ENCODE data around the gene CACNA2D3.

The CACNA2D3 gene

GRCh38 chr3:54905261-54905888, 783.0 kb downstream of the CACNA2D3 start:
- Histone ChIP-seq H3K27me3 (ENCODE audit: low read length) (no peaks in the 10 kb centered on the region), H3K9me2 (replicated peaks; ENCODE audit: insufficient read depth, low read length) (no peaks in the 10 kb centered on the region)
- TF ChIP-seq CTCF (IDR thresholded peaks at IDR 0.05; ENCODE audit: insufficient read depth, low read length, poor library complexity, severe bottlenecking) (no peak), EZH2phosphoT487 (conservative IDR thresholded peaks at IDR 0.05; ENCODE audit: low read length) (no peak)

GRCh38 chr3:54905920-54906319, 783.6 kb downstream of the CACNA2D3 start:
- no peak overlapping the region for H2AFZ ChIP-seq (ENCODE audit: low read depth, low read length, severe bottlenecking)

More at GRCh38 chr3:54905261-54905888, 783.0 kb downstream of the CACNA2D3 start:
- Histone ChIP-seq H3K4me3 (ENCODE audit: insufficient read depth, low read length, poor library complexity, severe bottlenecking) (no peak overlapping the region), H3K36me3 (ENCODE audit: low read length) (no peaks in the 10 kb centered on the region), H3K9ac (ENCODE audit: low read length) (no peak overlapping the region), H3K79me2 (ENCODE audit: insufficient read depth, low read length) (no peaks in the 10 kb centered on the region), H3K9me3 (ENCODE audit: insufficient read depth, low read length) (no peaks in the 10 kb centered on the region), H3K4me2 (ENCODE audit: low read depth, low read length, poor library complexity, severe bottlenecking) (no peak overlapping the region), H3F3A (ENCODE audit: insufficient read depth) (no peaks in the 10 kb centered on the region), H3K27ac (ENCODE audit: low read depth, low read length) (no peak overlapping the region), H2AFZ (ENCODE audit: low read depth, low read length, severe bottlenecking) (no peak overlapping the region), H4K20me1 (ENCODE audit: low read depth, low read length) (no peaks in the 10 kb centered on the region)

GRCh38 chr3:54906763-54907162, 784.4 kb downstream of the CACNA2D3 start:
- Histone ChIP-seq H3K79me2 (ENCODE audit: insufficient read depth, low read length) (no peaks in the 10 kb centered on the region), H3K27ac (ENCODE audit: low read depth, low read length) (no peak overlapping the region), H3K9me2 (replicated peaks; ENCODE audit: insufficient read depth, low read length) (no peaks in the 10 kb centered on the region), H3K4me2 (ENCODE audit: low read depth, low read length, poor library complexity, severe bottlenecking) (no peak overlapping the region), H3K9me3 (ENCODE audit: insufficient read depth, low read length) (no peaks in the 10 kb centered on the region), H3K27me3 (ENCODE audit: low read length) (no peaks in the 10 kb centered on the region), H3F3A (ENCODE audit: insufficient read depth) (no peaks in the 10 kb centered on the region), H2AFZ (ENCODE audit: low read depth, low read length, severe bottlenecking) (no peak overlapping the region), H4K20me1 (ENCODE audit: low read depth, low read length) (no peaks in the 10 kb centered on the region), H3K4me3 (ENCODE audit: insufficient read depth, low read length, poor library complexity, severe bottlenecking) (no peak overlapping the region), H3K9ac (ENCODE audit: low read length) (no peak overlapping the region), H3K36me3 (ENCODE audit: low read length) (no peaks in the 10 kb centered on the region)
- TF ChIP-seq CTCF (IDR thresholded peaks at IDR 0.05; ENCODE audit: insufficient read depth, low read length, poor library complexity, severe bottlenecking): no peak
- TF ChIP-seq EZH2phosphoT487 (conservative IDR thresholded peaks at IDR 0.05; ENCODE audit: low read length): no peak

More at GRCh38 chr3:54905920-54906319, 783.6 kb downstream of the CACNA2D3 start:
- no peak overlapping the region for H3K4me3 ChIP-seq (ENCODE audit: insufficient read depth, low read length, poor library complexity, severe bottlenecking)
- H3K27me3 ChIP-seq (ENCODE audit: low read length): no peaks in the 10 kb centered on the region
- no peaks in the 10 kb centered on the region for H4K20me1 ChIP-seq (ENCODE audit: low read depth, low read length)
- H3K79me2 ChIP-seq (ENCODE audit: insufficient read depth, low read length): no peaks in the 10 kb centered on the region
- H3K9me3 ChIP-seq (ENCODE audit: insufficient read depth, low read length): no peaks in the 10 kb centered on the region
- no peak overlapping the region for H3K9ac ChIP-seq (ENCODE audit: low read length)
- H3F3A ChIP-seq (ENCODE audit: insufficient read depth): no peaks in the 10 kb centered on the region
- H3K36me3 ChIP-seq (ENCODE audit: low read length): no peaks in the 10 kb centered on the region
- no peak for TF ChIP-seq EZH2phosphoT487 (conservative IDR thresholded peaks at IDR 0.05; ENCODE audit: low read length)
- TF ChIP-seq CTCF (IDR thresholded peaks at IDR 0.05; ENCODE audit: insufficient read depth, low read length, poor library complexity, severe bottlenecking): no peak
- no peaks in the 10 kb centered on the region for H3K9me2 ChIP-seq (replicated peaks; ENCODE audit: insufficient read depth, low read length)
- no peak overlapping the region for H3K27ac ChIP-seq (ENCODE audit: low read depth, low read length)
- H3K4me2 ChIP-seq (ENCODE audit: low read depth, low read length, poor library complexity, severe bottlenecking): no peak overlapping the region

Data from SU-DHL-6 (cell line).